Lower lobe of right lung (tissue), 2 donors: ENCODE results near the gene TMEM132D. TPM values are rescaled to one million over a fixed set of nuclear protein-coding genes. Genes with fewer than 3 reads are reported as not detected.

Source experiments
- ATAC-seq, 2 donors: fragments of 200-7000 bp; cut with Tn5 transposase; one replicate each; pipeline ENCODE4 v1.9.1; 2020 to 2022; ENCODE audit warnings: mild to moderate bottlenecking in 2 of 2, moderate library complexity in 2 of 2
- DNase-seq: peaks from one replicate; pipeline ENCODE4 v3.0.0-alpha.2; 2020
- H3K27ac ChIP-seq: fragments of 200-600 bp; one replicate; pipeline ENCODE4 v1.8.0; 2022
- H3K27me3 ChIP-seq: fragments of 200-600 bp; one replicate; pipeline ENCODE4 v1.8.0; 2022; ENCODE audit warnings: low read depth
- H3K36me3 ChIP-seq: fragments of 200-600 bp; one replicate; pipeline ENCODE4 v1.8.0; 2022; ENCODE audit warnings: mild to moderate bottlenecking
- H3K4me1 ChIP-seq: fragments of 200-600 bp; one replicate; pipeline ENCODE4 v1.8.0; 2022
- H3K4me3 ChIP-seq: fragments of 200-600 bp; one replicate; pipeline ENCODE4 v1.8.0; 2022; ENCODE audit warnings: mild to moderate bottlenecking
- H3K9me3 ChIP-seq: fragments of 200-600 bp; one replicate; pipeline ENCODE4 v1.8.0; 2022
- intact Hi-C: fragments of 100-400 bp; cut with DNase I; formaldehyde crosslinking; loops from one replicate; pipeline ENCODE4 v1.11.0; 2022
- total RNA-seq: library from RNA; stranded (reverse); fragmentation: NEBNext Ultra II Directional; extraction: Animal tissue kit (Norgen Biotek cat#: 25700); gene quantifications from one replicate; pipeline ENCODE4 v1.2.1, GENCODE V29; 2021
- TF ChIP-seq, protein P1 (sequence below): fragments of 200-600 bp; IDR thresholded peaks from one replicate; pipeline ENCODE4 v1.8.0; 2022; ENCODE audit warnings: antibody characterized with exemption, mild to moderate bottlenecking
- donor health status: DM: no; HTN: yes; CAD: no; lungs with severe emphysema.

The TMEM132D gene
- total RNA-seq, 1 donor from 2014 or later: 0.06 TPM

DNA sequence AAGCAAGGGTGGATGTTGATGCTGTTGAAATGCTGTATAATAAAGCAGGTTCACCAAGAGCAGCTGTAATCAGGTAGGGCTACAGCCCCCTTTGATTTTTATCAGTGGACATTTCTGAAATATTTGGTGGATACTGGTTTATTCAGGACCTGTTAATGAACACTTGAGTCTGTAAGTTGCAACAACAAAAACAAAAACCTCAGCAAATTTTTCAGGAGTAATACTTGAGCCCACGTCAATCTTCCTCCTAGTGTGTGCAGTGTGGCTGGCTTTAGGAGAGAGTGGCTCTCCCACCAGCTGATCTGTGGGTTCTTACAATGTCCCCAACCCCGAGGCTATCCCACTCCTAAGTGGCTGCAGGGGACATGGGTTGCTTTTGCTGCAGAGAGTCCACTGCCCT lies 702.8 kb downstream of the TMEM132D start:
- intact Hi-C loops: no loop called here
- ATAC-seq: no peak
- no peak overlapping the region for H3K4me3 ChIP-seq

DNA sequence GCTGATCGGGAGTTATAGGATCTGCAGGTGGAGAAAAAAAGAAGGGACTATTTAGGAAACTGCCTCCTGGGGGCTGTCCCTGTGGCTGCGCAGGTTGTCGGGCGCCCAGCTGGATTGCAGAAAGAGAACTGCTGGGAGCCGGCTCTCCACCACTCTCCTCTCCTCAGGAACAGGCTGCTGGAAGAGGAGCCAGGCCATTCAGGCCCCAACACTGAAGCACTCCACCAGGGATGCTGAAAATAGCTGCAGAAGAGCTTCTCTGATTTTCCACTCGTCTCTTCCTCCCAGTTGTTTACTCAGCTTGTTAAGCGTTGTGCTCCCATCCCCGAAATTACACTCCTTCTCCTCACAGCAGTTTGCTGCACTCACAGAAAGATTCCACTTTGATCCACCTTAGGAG lies 703.2 kb downstream of the TMEM132D start:
- Histone ChIP-seq H3K27me3 (no peaks in the 10 kb centered on the region), H3K4me1 (no peaks in the 10 kb centered on the region), H3K27ac (no peak overlapping the region), H3K4me3 (no peak overlapping the region), H3K36me3 (no peaks in the 10 kb centered on the region), H3K9me3 (no peaks in the 10 kb centered on the region)
- no peak for DNase-seq
- intact Hi-C loops: no loop called here
- TF ChIP-seq, protein P1, sequence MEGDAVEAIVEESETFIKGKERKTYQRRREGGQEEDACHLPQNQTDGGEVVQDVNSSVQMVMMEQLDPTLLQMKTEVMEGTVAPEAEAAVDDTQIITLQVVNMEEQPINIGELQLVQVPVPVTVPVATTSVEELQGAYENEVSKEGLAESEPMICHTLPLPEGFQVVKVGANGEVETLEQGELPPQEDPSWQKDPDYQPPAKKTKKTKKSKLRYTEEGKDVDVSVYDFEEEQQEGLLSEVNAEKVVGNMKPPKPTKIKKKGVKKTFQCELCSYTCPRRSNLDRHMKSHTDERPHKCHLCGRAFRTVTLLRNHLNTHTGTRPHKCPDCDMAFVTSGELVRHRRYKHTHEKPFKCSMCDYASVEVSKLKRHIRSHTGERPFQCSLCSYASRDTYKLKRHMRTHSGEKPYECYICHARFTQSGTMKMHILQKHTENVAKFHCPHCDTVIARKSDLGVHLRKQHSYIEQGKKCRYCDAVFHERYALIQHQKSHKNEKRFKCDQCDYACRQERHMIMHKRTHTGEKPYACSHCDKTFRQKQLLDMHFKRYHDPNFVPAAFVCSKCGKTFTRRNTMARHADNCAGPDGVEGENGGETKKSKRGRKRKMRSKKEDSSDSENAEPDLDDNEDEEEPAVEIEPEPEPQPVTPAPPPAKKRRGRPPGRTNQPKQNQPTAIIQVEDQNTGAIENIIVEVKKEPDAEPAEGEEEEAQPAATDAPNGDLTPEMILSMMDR: no peak
- ATAC-seq: no peak

More for the DNA sequence above, 702.8 kb downstream of the TMEM132D start:
- H3K4me1 ChIP-seq: no peaks in the 10 kb centered on the region
- H3K36me3 ChIP-seq: no peaks in the 10 kb centered on the region
- TF ChIP-seq, protein P1: no peak
- no peaks in the 10 kb centered on the region for H3K27me3 ChIP-seq
- DNase-seq: no peak
- H3K27ac ChIP-seq: no peak overlapping the region
- no peaks in the 10 kb centered on the region for H3K9me3 ChIP-seq

GRCh38 chr12:129196927-129197326 lies 706.9 kb downstream of the TMEM132D start:
- no peak overlapping the region for H3K27ac ChIP-seq
- intact Hi-C loops: no loop called here
- H3K4me3 ChIP-seq: no peak overlapping the region
- ATAC-seq (no peak), DNase-seq (no peak)
- H3K4me1 ChIP-seq: no peaks in the 10 kb centered on the region
- no peaks in the 10 kb centered on the region for H3K27me3 ChIP-seq
- peaks cover 13% of the 10 kb centered on the region for H3K9me3 ChIP-seq
- no peaks in the 10 kb centered on the region for H3K36me3 ChIP-seq
- TF ChIP-seq, protein P1: no peak

DNA sequence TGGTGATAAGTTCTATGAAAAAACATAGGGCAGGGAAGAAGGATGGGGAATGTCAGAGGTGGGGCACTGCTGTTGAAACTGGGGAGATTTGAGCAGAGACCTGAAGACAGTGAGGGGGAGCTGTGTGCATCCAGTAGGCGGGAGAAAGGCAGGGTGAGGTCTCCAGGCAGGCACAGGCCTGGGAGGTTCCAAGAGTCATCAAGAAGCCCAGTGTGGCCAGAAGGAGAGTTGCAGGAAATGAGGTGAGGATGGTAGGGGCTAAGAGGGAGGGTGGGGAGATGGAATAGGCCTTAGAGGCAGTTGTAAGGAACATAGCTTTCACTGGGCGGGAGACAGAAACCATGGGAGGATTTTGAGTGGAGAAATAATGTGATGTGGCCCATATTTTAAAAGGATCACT lies 708.7 kb downstream of the TMEM132D start:
- intact Hi-C loops: no loop called here
- H3K4me3 ChIP-seq: no peak overlapping the region
- no peak overlapping the region for H3K27ac ChIP-seq
- H3K27me3 ChIP-seq: no peaks in the 10 kb centered on the region
- H3K4me1 ChIP-seq: no peaks in the 10 kb centered on the region
- TF ChIP-seq, protein P1: no peak
- DNase-seq (no peak), ATAC-seq (no peak)
- no peaks in the 10 kb centered on the region for H3K36me3 ChIP-seq
- H3K9me3 ChIP-seq: peaks cover 13% of the 10 kb centered on the region

- no peak for ATAC-seq
- Histone ChIP-seq H3K36me3 (no peaks in the 10 kb centered on the region), H3K27me3 (no peaks in the 10 kb centered on the region), H3K4me3 (no peak overlapping the region), H3K4me1 (no peaks in the 10 kb centered on the region), H3K9me3 (peaks cover 13% of the 10 kb centered on the region), H3K27ac (no peak overlapping the region)
- intact Hi-C loops: no loop called here
- no peak for DNase-seq
- TF ChIP-seq, protein P1: peak; percentile 56
Observed at GRCh38 chr12:129193263-129193871, 710.5 kb downstream of the TMEM132D start.
